Erythroblast (primary cell): Measurements from ENCODE around the gene WRNIP1.

Experiments used
- GATA1 ChIP-seq: IDR thresholded peaks from 2 replicates; pipeline ENCODE4 v1.6.1; 2011; ENCODE audit warnings: low read depth, mild to moderate bottlenecking, control low read depth, low read length, moderate library complexity
- POLR2A ChIP-seq: IDR thresholded peaks from 2 replicates; pipeline ENCODE4 v1.6.1; 2011; ENCODE audit warnings: mild to moderate bottlenecking, low read length

GRCh38 chr6:2741756-2742155 lies 23.4 kb upstream of the WRNIP1 start:
- TF ChIP-seq POLR2A: no peak
- TF ChIP-seq GATA1: no peak
